OCI-LY1 (cell line): ENCODE results near the gene PLD1.

Experiments
- H2AFZ ChIP-seq: fragments of 200-600 bp; sonication (generic), shearing (Covaris generic); 2 replicates; pipeline ENCODE4 v1.6.0; 2014; ENCODE audit warnings: antibody characterized with exemption, mild to moderate bottlenecking, low read length
- H3F3A ChIP-seq: fragments of 200-600 bp; sonication (generic), shearing (Covaris generic); 2 replicates; pipeline ENCODE4 v1.6.0; 2014; ENCODE audit warnings: mild to moderate bottlenecking, antibody characterized with exemption, low read length, moderate library complexity; ENCODE audit not compliant: insufficient read depth
- H3K27ac ChIP-seq: fragments of 200-600 bp; sonication (generic); 2 replicates; pipeline ENCODE4 v1.5.1; 2014; ENCODE audit warnings: low read length, mixed run types, mild to moderate bottlenecking, low read depth; ENCODE audit not compliant: poor library complexity, severe bottlenecking
- H3K27me3 ChIP-seq: fragments of 200-600 bp; sonication (generic); 2 replicates; pipeline ENCODE4 v1.6.0; 2014; ENCODE audit warnings: antibody characterized with exemption, mild to moderate bottlenecking, low read length, moderate library complexity; ENCODE audit not compliant: insufficient read depth
- H3K36me3 ChIP-seq: fragments of 200-600 bp; sonication (generic); 2 replicates; pipeline ENCODE4 v1.6.1; 2014; ENCODE audit warnings: mild to moderate bottlenecking, antibody characterized with exemption, low read length, moderate library complexity, mixed read lengths; ENCODE audit not compliant: insufficient read depth
- H3K4me1 ChIP-seq: fragments of 200-600 bp; sonication (generic); 2 replicates; pipeline ENCODE4 v1.5.1; 2014; ENCODE audit warnings: mild to moderate bottlenecking, low read length, moderate library complexity; ENCODE audit not compliant: insufficient read depth, severe bottlenecking
- H3K4me2 ChIP-seq: fragments of 200-600 bp; sonication (generic), shearing (Covaris generic); 2 replicates; pipeline ENCODE4 v1.6.1; 2014; ENCODE audit warnings: low read length
- H3K4me3 ChIP-seq: fragments of 200-600 bp; sonication (generic); 2 replicates; pipeline ENCODE4 v1.5.1; 2014; ENCODE audit warnings: low read length, low read depth, mild to moderate bottlenecking, mixed read lengths; ENCODE audit not compliant: poor library complexity, severe bottlenecking
- H3K79me2 ChIP-seq: fragments of 200-600 bp; shearing (Covaris generic); 2 replicates; pipeline ENCODE4 v1.6.1; 2016; ENCODE audit warnings: mixed run types, low read length, mixed read lengths; ENCODE audit not compliant: insufficient read depth
- H3K9ac ChIP-seq: fragments of 200-600 bp; sonication (generic), shearing (Covaris generic); 2 replicates; pipeline ENCODE4 v1.6.1; 2014; ENCODE audit warnings: mild to moderate bottlenecking, low read length, mixed read lengths
- H3K9me2 ChIP-seq: fragments of 200-600 bp; sonication (generic), shearing (Covaris generic); 2 replicates; pipeline ENCODE4 v1.6.1; 2014; ENCODE audit warnings: low read depth, mild to moderate bottlenecking, low read length, mixed read lengths
- H3K9me3 ChIP-seq: fragments of 200-600 bp; shearing (Covaris generic); 2 replicates; pipeline ENCODE4 v1.6.1; 2014; ENCODE audit warnings: low read length, mixed read lengths
- H4K20me1 ChIP-seq: fragments of 200-600 bp; sonication (generic), shearing (Covaris generic); 2 replicates; pipeline ENCODE4 v1.6.0; 2016; ENCODE audit warnings: mild to moderate bottlenecking, low read length; ENCODE audit not compliant: insufficient read depth
- CTCF ChIP-seq: fragments of 200-600 bp; sonication (generic), shearing (Covaris generic); IDR thresholded peaks from 2 replicates; pipeline ENCODE4 v1.5.1; 2017; ENCODE audit warnings: mild to moderate bottlenecking, antibody characterized with exemption, low read length, moderate library complexity, mixed read lengths
- EZH2 ChIP-seq: fragments of 200-600 bp; sonication (generic), shearing (Covaris generic); IDR thresholded peaks from 2 replicates; pipeline ENCODE4 v1.8.0; 2017; ENCODE audit warnings: borderline replicate concordance, mixed run types, mild to moderate bottlenecking, antibody characterized with exemption, low read length, moderate library complexity, mixed read lengths

Gene PLD1

GRCh38 chr3:171765511-171765887 is 44.8 kb downstream of the PLD1 start:
- no peak overlapping the region for H2AFZ ChIP-seq
- H3K36me3 ChIP-seq, result no peaks in the 10 kb centered on the region
- no peaks in the 10 kb centered on the region for H3K9me2 ChIP-seq
- H4K20me1 ChIP-seq, result no peaks in the 10 kb centered on the region
- H3K27ac ChIP-seq, result no peak overlapping the region
- H3K4me2 ChIP-seq, result no peak overlapping the region
- no peaks in the 10 kb centered on the region for H3K79me2 ChIP-seq
- no peaks in the 10 kb centered on the region for H3F3A ChIP-seq
- H3K27me3 ChIP-seq, result no peaks in the 10 kb centered on the region
- TF ChIP-seq EZH2, result no peak
- no peak for TF ChIP-seq CTCF
- H3K4me3 ChIP-seq, result no peak overlapping the region
- no peaks in the 10 kb centered on the region for H3K9me3 ChIP-seq
- no peaks in the 10 kb centered on the region for H3K4me1 ChIP-seq
- no peak overlapping the region for H3K9ac ChIP-seq

- Histone ChIP-seq H3K9ac (no peak overlapping the region), H3K4me3 (no peak overlapping the region), H4K20me1 (no peaks in the 10 kb centered on the region)
Observed at GRCh38 chr3:171763392-171763791, 46.9 kb downstream of the PLD1 start.

GRCh38 chr3:171760477-171760876 is 49.8 kb downstream of the PLD1 start:
- no peaks in the 10 kb centered on the region for H3K4me1 ChIP-seq
- no peaks in the 10 kb centered on the region for H3K79me2 ChIP-seq
- H3K27ac ChIP-seq, result no peak overlapping the region
- no peaks in the 10 kb centered on the region for H3K27me3 ChIP-seq
- TF ChIP-seq CTCF, result no peak
- no peak for TF ChIP-seq EZH2
- H3F3A ChIP-seq, result no peaks in the 10 kb centered on the region
- H3K4me2 ChIP-seq, result no peak overlapping the region
- H3K9me3 ChIP-seq, result no peaks in the 10 kb centered on the region
- H3K36me3 ChIP-seq, result no peaks in the 10 kb centered on the region
- H3K4me3 ChIP-seq, result no peak overlapping the region
- H3K9me2 ChIP-seq, result no peaks in the 10 kb centered on the region
- H2AFZ ChIP-seq, result no peak overlapping the region
- no peaks in the 10 kb centered on the region for H4K20me1 ChIP-seq
- no peak overlapping the region for H3K9ac ChIP-seq

More at GRCh38 chr3:171763392-171763791, 46.9 kb downstream of the PLD1 start:
- no peak for TF ChIP-seq EZH2
- TF ChIP-seq CTCF, result no peak
- no peaks in the 10 kb centered on the region for H3K9me2 ChIP-seq
- no peaks in the 10 kb centered on the region for H3K9me3 ChIP-seq
- H3K4me1 ChIP-seq, result no peaks in the 10 kb centered on the region
- no peaks in the 10 kb centered on the region for H3F3A ChIP-seq
- no peak overlapping the region for H3K27ac ChIP-seq
- H3K4me2 ChIP-seq, result no peak overlapping the region
- no peak overlapping the region for H2AFZ ChIP-seq
- H3K79me2 ChIP-seq, result no peaks in the 10 kb centered on the region
- H3K27me3 ChIP-seq, result no peaks in the 10 kb centered on the region
- no peaks in the 10 kb centered on the region for H3K36me3 ChIP-seq
